Fibroblast of peridontal ligament (primary cell): ENCODE data around the gene C13orf46.

Experiments
- DNase-seq: peaks from one replicate; pipeline ENCODE4 v3.0.0-alpha.2; 2010; ENCODE audit errors: extremely low read depth

The C13orf46 gene

DNA sequence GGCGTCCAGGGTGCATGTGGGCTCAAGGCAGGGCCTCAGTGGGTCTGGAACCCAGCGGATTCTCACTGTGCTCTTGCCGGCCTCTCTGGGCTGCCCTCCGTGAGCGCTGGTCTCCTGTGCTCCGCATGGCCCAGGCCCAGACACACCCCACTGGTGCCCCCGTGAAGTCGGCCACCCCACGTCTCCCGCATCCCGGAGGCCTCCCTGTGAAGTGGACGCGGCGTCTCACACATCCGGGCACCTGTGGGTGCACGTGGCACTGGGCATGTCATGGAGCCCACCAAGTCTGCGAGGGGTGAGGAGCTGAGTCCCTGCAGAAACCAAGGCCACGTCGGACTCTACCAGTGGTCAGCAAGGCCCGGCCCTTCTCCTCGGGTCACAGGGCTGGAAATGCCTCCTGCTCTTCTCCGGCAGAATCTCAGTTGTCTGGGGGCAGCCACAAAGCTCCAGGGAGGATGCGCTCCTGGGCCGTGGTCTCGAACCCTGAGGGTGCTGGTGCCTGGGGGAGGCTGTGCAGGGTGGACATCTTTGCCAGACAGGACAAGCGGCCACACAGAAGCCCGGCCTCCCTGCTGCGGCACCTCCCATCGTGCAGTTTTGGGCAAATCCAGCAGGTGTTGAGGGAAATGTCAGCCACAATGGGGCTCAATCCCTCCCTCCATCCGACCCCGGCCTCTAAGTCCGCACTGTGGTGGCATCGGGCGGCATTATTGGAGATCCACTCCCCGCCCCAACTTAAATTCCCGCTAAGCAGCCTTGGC is 2.2 kb downstream of the C13orf46 start:
- no peak for DNase-seq

DNA sequence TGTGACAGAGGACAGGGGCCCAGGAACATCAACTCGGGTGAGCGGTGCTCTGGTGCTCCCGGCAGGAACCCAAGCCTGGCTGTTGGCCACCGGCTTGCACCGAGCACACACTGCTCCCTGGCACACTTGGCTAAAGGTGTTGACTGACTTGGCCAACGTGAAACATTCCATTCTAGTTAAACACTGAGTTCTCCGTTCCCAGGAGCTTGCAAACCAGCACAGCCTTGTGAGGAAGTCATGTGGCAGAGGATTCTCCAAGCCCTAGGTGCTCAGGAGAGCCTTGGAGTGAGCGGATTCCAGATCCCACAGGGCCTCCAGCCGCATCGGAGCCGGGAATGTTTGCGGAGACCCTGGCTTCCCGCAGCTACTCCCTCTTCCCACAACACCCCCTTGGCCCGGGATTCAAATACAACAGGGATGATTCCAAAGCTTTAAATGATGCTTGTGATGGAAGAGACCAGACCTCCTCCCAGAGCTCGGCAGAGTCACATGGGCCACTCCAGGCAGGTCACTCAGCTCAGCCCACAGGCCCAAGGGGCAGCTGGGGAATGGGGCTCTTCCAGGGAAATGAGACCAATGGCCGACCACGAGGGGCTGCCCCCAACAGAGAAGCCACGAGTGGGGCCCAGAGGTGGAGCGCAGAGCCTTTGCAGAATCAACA is 2.9 kb downstream of the C13orf46 start:
- no peak for DNase-seq

DNA sequence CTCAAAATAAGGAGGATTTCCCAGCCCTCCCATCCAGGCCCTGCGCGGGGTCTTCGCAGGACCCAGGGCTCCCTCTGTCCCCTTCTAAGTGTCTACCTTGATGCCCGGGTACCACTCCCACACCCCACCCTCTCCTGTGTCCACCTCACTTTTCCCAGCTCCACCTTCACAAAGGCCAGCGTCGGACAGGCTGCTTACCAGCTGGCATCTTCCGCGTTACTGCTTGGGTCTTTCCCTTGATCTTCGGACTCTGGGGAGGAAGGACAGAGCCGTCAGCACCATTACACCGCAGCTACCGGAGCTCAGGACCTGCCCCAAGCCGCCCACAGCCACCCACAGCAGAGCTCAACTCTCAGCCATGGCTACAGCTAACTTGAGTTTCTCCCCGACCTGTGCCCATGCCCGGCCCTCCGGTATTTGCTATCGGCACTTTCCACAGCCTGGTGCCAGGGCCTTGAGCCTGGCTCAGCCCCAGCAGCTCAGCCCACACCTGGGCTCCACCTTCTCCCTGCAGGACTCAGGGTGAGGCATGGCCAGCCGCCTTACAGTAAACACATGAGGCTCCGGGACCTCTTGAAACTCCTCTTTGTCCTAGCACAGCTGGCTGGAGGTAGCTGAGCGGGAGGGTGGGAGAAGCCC is 3.8 kb downstream of the C13orf46 start:
- DNase-seq, result no peak

DNA sequence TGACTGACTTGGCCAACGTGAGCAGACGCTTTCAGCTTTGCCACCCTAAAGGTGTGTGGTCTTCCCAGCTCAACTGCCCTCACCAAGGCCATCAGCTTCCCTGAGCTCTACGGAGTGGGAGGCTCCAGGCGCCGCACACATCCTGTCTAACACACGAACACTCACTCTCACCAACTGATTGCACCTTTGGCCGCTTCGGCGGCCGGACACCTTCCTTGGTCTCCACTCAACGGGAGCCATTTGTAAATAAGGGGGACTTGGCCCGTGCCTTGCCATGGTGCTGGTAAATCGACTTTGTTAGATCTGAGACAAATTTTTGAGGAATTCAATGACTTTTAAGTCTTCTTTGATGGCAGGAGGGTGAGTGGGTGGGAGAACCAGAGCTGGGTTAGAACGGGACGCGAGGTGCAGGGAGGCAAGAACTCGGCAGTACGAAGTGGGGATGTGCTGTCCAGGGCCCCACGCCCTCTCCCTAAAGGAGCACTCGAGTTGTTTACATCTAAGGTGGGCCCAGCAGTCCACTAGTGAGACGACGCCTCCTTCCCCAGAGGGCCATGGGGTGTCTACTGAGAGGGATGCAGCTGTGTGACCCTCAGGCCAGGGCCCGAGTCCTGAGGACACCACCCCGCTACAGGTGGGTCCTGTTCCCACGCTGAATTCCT is 4.4 kb downstream of the C13orf46 start:
- no peak for DNase-seq

GRCh38 chr13:113968463-113969310 is 5.2 kb downstream of the C13orf46 start:
- no peak for DNase-seq

- no peak for DNase-seq
Observed at GRCh38 chr13:113967729-113968462, 6.0 kb downstream of the C13orf46 start.

GRCh38 chr13:113967206-113967720 is 6.6 kb downstream of the C13orf46 start:
- no peak for DNase-seq

GRCh38 chr13:113965968-113966884 is 7.7 kb downstream of the C13orf46 start:
- DNase-seq, result no peak

- DNase-seq, result no peak
Observed at GRCh38 chr13:113965383-113965874, 8.4 kb downstream of the C13orf46 start.

DNA sequence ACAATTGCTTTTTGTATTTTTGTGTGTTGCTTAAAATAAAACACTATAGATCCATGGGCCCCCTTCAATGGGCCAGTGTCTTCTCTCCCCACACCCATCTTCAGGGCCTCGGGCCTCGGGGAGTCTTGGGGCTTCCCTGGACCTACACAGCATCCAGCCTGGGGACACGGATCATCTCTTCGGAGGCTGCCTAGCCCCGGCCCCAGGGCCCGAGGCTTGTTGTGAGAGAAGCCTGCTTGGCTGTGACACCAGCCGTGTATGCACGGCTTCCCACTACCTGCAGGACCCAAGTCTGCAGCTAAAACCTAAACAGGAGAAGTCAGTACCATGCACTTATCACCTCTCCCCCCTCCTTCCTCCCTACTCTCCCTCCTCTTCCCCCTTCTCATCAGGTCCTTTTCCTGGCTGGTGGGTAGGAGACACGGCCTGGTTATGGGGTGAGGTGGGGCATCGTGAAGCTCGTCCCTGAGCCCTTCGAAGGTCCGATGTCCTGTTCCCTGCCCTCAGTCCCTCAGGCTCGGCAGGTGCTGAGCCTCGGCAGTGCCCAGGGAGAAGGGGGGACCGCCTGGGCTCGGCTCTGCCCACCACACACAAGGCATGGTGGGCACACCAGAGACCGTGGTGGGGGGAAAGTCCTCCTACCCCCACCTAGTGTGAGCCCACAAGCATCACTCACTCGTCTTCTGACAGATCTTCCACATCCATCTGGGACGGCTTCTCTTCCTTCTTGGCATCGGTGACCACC is 9.5 kb downstream of the C13orf46 start:
- no peak for DNase-seq

GRCh38 chr13:113963376-113963775 is 10.5 kb downstream of the C13orf46 start:
- DNase-seq, result no peak

DNA sequence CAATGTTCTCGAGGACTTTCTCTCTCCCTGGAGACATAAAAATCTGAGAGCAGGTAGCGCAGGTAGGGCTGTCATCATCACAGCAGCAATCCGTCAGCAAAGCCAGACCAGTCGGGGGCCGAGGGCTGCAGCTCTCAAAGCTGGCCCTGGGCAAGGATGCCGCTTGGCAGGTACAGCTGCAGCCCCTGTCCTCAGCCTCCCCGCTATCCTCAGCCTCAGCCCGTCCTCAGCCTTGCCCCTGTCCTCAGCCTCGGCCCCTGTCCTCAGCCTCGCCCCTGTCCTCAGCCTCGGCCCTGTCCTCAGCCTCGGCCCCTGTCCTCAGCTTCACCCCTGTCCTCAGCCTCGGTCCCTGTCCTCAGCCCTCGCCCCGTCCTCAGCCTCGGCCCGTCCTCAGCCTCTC is 10.9 kb downstream of the C13orf46 start:
- no peak for DNase-seq

- DNase-seq, result no peak
Observed at GRCh38 chr13:113962386-113962785, 11.5 kb downstream of the C13orf46 start.

- DNase-seq, result no peak
Observed at GRCh38 chr13:113960276-113960948, 13.5 kb downstream of the C13orf46 start.

- no peak for DNase-seq
Observed at GRCh38 chr13:113959198-113959597, 14.7 kb downstream of the C13orf46 start.

DNA sequence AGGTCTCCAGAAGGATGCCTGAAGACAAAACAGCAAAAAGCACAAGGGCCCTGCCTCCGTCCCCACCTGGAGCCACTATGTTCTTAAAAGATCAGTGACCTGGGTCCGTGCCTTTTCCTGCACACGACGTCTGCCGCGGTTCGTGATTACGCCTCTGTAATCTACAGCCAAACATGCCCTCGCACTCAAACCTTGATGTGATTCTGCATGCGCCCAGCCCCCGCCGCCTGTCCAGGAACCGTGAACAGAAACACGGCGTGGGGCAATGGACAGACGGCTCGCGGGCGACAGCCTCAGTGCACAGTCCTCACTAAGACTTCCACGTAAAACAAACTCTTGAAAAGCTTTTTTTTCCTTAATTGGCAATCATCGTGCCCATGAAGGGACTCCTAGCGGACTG is 15.5 kb downstream of the C13orf46 start:
- DNase-seq, result no peak

- no peak for DNase-seq
Observed at GRCh38 chr13:113956571-113956970, 17.3 kb downstream of the C13orf46 start.

GRCh38 chr13:113955691-113956090 is 18.2 kb downstream of the C13orf46 start:
- no peak for DNase-seq
